DMS114 treated with DMSO at 0.1 percent for 48 hours (cell line): ENCODE measurements around the gene FOXJ3.

Experiments used
- DNase-seq: peaks from one replicate; lab custom pipeline; 2025; ENCODE audit not compliant: unreplicated experiment; lab: John Stamatoyannopoulos, UW

FOXJ3 gene

GRCh38 chr1:42334240-42335049, 590 bp downstream of the FOXJ3 start:
- peak; percentile 28 for DNase-seq

GRCh38 chr1:42333662-42334239, 1.3 kb downstream of the FOXJ3 start:
- no peak for DNase-seq

GRCh38 chr1:42332877-42333276, 2.2 kb downstream of the FOXJ3 start:
- no peak for DNase-seq

GRCh38 chr1:42330215-42330614, 4.8 kb downstream of the FOXJ3 start:
- no peak for DNase-seq

- DNase-seq: no peak
Observed at GRCh38 chr1:42328916-42329496, 6.0 kb downstream of the FOXJ3 start.

- no peak for DNase-seq
Observed at GRCh38 chr1:42328047-42328625, 6.9 kb downstream of the FOXJ3 start.

- DNase-seq: no peak
Observed at GRCh38 chr1:42325014-42325402, 10.0 kb downstream of the FOXJ3 start.

- DNase-seq: no peak
Observed at GRCh38 chr1:42324398-42325013, 10.5 kb downstream of the FOXJ3 start.

- no peak for DNase-seq
Observed at GRCh38 chr1:42323551-42323950, 11.5 kb downstream of the FOXJ3 start.

GRCh38 chr1:42322577-42322976, 12.5 kb downstream of the FOXJ3 start:
- DNase-seq: no peak

GRCh38 chr1:42321731-42322130, 13.3 kb downstream of the FOXJ3 start:
- no peak for DNase-seq

- no peak for DNase-seq
Observed at GRCh38 chr1:42320708-42321107, 14.3 kb downstream of the FOXJ3 start.

GRCh38 chr1:42319871-42320484, 15.1 kb downstream of the FOXJ3 start:
- DNase-seq: no peak

GRCh38 chr1:42319128-42319851, 15.7 kb downstream of the FOXJ3 start:
- no peak for DNase-seq

- no peak for DNase-seq
Observed at GRCh38 chr1:42318601-42319000, 16.4 kb downstream of the FOXJ3 start.

- DNase-seq: no peak
Observed at GRCh38 chr1:42317308-42317707, 17.7 kb downstream of the FOXJ3 start.

- no peak for DNase-seq
Observed at GRCh38 chr1:42316292-42316691, 18.7 kb downstream of the FOXJ3 start.

- no peak for DNase-seq
Observed at GRCh38 chr1:42315500-42315899, 19.5 kb downstream of the FOXJ3 start.

- DNase-seq: no peak
Observed at GRCh38 chr1:42313970-42314369, 21.1 kb downstream of the FOXJ3 start.

- no peak for DNase-seq
Observed at GRCh38 chr1:42312576-42313212, 22.3 kb downstream of the FOXJ3 start.
